Activated CD4-positive, alpha-beta T cell treated with anti-CD3 and anti-CD28 coated beads, Interleukin-2, amount 50 U/mL, for 24 hours (primary cell): ENCODE results near the gene ATAD1.
"Not testable (repeated sequence)": the region's sequence is repeated elsewhere in the genome, so short reads cannot be mapped to it uniquely, and the experiment has no call there.

ENCODE experiments used
- DNase-seq, 2 donors: peaks; one replicate each; pipeline ENCODE4 v3.0.0-alpha.2; 2020; ENCODE audit warnings: low read depth in 1 of 2, low spot score in 1 of 2

Gene ATAD1

GRCh38 chr10:87817609-87818504 is at the start of gene ATAD1:
Gene ATAD1 (minus strand): TSS chr10:87818226. CDS start chr10:87814599, 3,627 bp downstream.
- peak; percentile 80 to 86 for DNase-seq

- DNase-seq, result no peak
These were observed 49.4 kb upstream of the ATAD1 start for GRCh38 chr10:87867453-87867852.

- DNase-seq, result no peak
These were observed 48.5 kb upstream of the ATAD1 start for GRCh38 chr10:87866412-87866974.

GRCh38 chr10:87865241-87865881 is 47.3 kb upstream of the ATAD1 start:
- no peak for DNase-seq

GRCh38 chr10:87864496-87865059 is 46.6 kb upstream of the ATAD1 start:
- no peak for DNase-seq

GRCh38 chr10:87863951-87864495 is 46.0 kb upstream of the ATAD1 start:
- peak in 1 of 2 donors; percentile 14 for DNase-seq

GRCh38 chr10:87863053-87863943 is 45.3 kb upstream of the ATAD1 start, which contains the start of the genes KLLN and PTEN:
Gene KLLN (minus strand): TSS chr10:87863533. CDS start chr10:87862487, 1,046 bp downstream.
Gene PTEN (plus strand): TSS chr10:87863625. CDS start chr10:87864470, 845 bp downstream.
- DNase-seq, result peak; percentile 63 to 73

GRCh38 chr10:87862679-87863052 is 44.6 kb upstream of the ATAD1 start:
- DNase-seq, result peak in 1 of 2 donors; percentile 51

GRCh38 chr10:87861953-87862678 is 44.1 kb upstream of the ATAD1 start:
- peak; percentile 83 to 91 for DNase-seq

- DNase-seq, result no peak
These were observed 43.5 kb upstream of the ATAD1 start for GRCh38 chr10:87861566-87861952.

GRCh38 chr10:87860816-87861403 is 42.9 kb upstream of the ATAD1 start:
- no peak for DNase-seq

GRCh38 chr10:87860156-87860795 is 42.2 kb upstream of the ATAD1 start:
- peak in 1 of 2 donors; percentile 21 for DNase-seq

GRCh38 chr10:87855665-87856064 is 37.6 kb upstream of the ATAD1 start:
- not testable (repeated sequence) for DNase-seq

- not testable (repeated sequence) for DNase-seq
These were observed 37.2 kb upstream of the ATAD1 start for GRCh38 chr10:87855247-87855646.

- no peak for DNase-seq
These were observed 34.1 kb upstream of the ATAD1 start for GRCh38 chr10:87852089-87852488.

GRCh38 chr10:87850742-87851205 is 32.7 kb upstream of the ATAD1 start:
- DNase-seq, result peak in 1 of 2 donors; percentile 32

- DNase-seq, result no peak
These were observed 31.0 kb upstream of the ATAD1 start for GRCh38 chr10:87849001-87849400.

- no peak for DNase-seq
These were observed 29.5 kb upstream of the ATAD1 start for GRCh38 chr10:87847550-87847949.
